Measurements from ENCODE around the gene UMPS.

- TF ChIP-seq CTCF (IDR thresholded peaks at IDR 0.05) (no peak), POLR2A (IDR thresholded peaks at IDR 0.05) (no peak)
Observed at GRCh38 chr3:124760601-124761000, 30.3 kb downstream of the UMPS start.

Measured in esophagus squamous epithelium (tissue), 4 donors.